Loucy (cell line): Measurements from ENCODE around the gene SSBP3.

ENCODE experiments used
- CTCF ChIP-seq: fragments of 200-600 bp; sonication (generic); conservative IDR thresholded peaks from 2 replicates; pipeline ENCODE4 v1.5.1; 2014; ENCODE audit warnings: mild to moderate bottlenecking, antibody characterized with exemption, low read length
- EZH2phosphoT487 ChIP-seq: fragments of 200-600 bp; IDR thresholded peaks from 2 replicates; pipeline ENCODE4 v1.6.1; 2018; ENCODE audit warnings: antibody characterized with exemption, mild to moderate bottlenecking, moderate library complexity, borderline replicate concordance

- TF ChIP-seq CTCF (no peak), EZH2phosphoT487 (no peak)
Observed at GRCh38 chr1:54363925-54364324, 42.3 kb downstream of the SSBP3 start.
